HPDE6-E6E7 (cell line): Measurements from ENCODE around the gene RBM48.
"Not testable (repeated sequence)": the region's sequence is repeated elsewhere in the genome, so short reads cannot be mapped to it uniquely, and the experiment has no call there.

ENCODE experiments used
- DNase-seq: peaks from one replicate; pipeline ENCODE4 v3.0.0; 2011; ENCODE audit warnings: missing footprints; ENCODE audit errors: extremely low spot score

The RBM48 gene

GRCh38 chr7:92545116-92545515 lies 16.5 kb downstream of the RBM48 start:
- not testable (repeated sequence) for DNase-seq

- DNase-seq, result no peak
Measured at GRCh38 chr7:92546856-92547497, 18.4 kb downstream of the RBM48 start.

GRCh38 chr7:92547579-92547978 lies 19.0 kb downstream of the RBM48 start:
- no peak for DNase-seq

- no peak for DNase-seq
Measured at GRCh38 chr7:92550194-92550593, 21.6 kb downstream of the RBM48 start.

GRCh38 chr7:92557249-92557648 lies 28.7 kb downstream of the RBM48 start:
- no peak for DNase-seq

- DNase-seq, result no peak
Measured at GRCh38 chr7:92557808-92558362, 29.3 kb downstream of the RBM48 start.

GRCh38 chr7:92560602-92561001 lies 32.0 kb downstream of the RBM48 start:
- DNase-seq, result no peak

GRCh38 chr7:92563345-92563744 lies 34.8 kb downstream of the RBM48 start:
- DNase-seq, result no peak

GRCh38 chr7:92567460-92567859 lies 38.9 kb downstream of the RBM48 start:
- no peak for DNase-seq

GRCh38 chr7:92569137-92569536 lies 40.5 kb downstream of the RBM48 start:
- no peak for DNase-seq

- no peak for DNase-seq
Measured at GRCh38 chr7:92576296-92576695, 47.7 kb downstream of the RBM48 start.

- DNase-seq, result no peak
Measured at GRCh38 chr7:92582948-92583347, 54.4 kb downstream of the RBM48 start.

- no peak for DNase-seq
Measured at GRCh38 chr7:92584953-92585352, 56.4 kb downstream of the RBM48 start.

- DNase-seq, result no peak
Measured at GRCh38 chr7:92586403-92586802, 57.8 kb downstream of the RBM48 start.

GRCh38 chr7:92586841-92587240 lies 58.2 kb downstream of the RBM48 start:
- DNase-seq, result no peak
